Measurements from ENCODE around the gene CTDP1. TPM values are rescaled to one million over a fixed set of nuclear protein-coding genes. Genes with fewer than 3 reads are reported as not detected.

The CTDP1 gene
- polyA plus RNA-seq, 4 donors: 12.4 to 20.1 (median 16.1) TPM

DNA sequence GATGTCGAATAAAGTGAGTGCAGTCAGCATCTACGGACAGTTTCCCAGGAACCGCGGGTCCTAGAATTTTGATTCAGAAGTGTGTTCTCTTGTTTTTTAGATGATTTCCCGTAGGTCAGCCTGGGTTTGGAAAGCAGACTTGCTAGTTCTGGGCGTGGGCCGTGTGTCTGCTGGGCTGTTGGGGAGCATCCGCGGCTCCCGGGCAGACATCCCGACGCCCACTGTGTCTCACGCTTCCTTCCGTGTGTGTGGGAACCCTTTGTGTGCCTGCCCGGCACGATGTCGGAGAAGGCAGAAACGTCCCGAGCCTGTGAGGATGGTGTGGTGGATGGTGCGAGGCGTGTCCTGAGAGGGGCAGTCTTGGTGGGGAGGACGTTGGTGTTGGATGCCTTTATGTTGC lies 18.4 kb downstream of the CTDP1 start:
- DNase-seq (no peak), FAIRE-seq (no peak)
- H3K4me3 ChIP-seq (ENCODE audit: low read depth in 1 of 3, low read length in 3 of 3): no peak overlapping the region
- H3K36me3 ChIP-seq (ENCODE audit: control insufficient read depth in 3 of 3, insufficient read depth in 2 of 3, low read depth in 1 of 3, low read length in 3 of 3): peaks cover 15 to 49% (median 30%) of the 10 kb centered on the region in 3 donors
- peaks cover 0 to 10% of the 10 kb centered on the region in 2 donors for H3K9me3 ChIP-seq (ENCODE audit: control insufficient read depth in 2 of 2, insufficient read depth in 1 of 2, low read depth in 1 of 2, low read length in 1 of 2)
- H3K27ac ChIP-seq (ENCODE audit: low read depth in 1 of 3, low read length in 2 of 3): no peak overlapping the region
- H3K4me1 ChIP-seq (ENCODE audit: control insufficient read depth in 3 of 3, insufficient read depth in 2 of 3, low read depth in 1 of 3, low read length in 2 of 3): no peaks in the 10 kb centered on the region
- no peaks in the 10 kb centered on the region for H3K27me3 ChIP-seq (ENCODE audit: control insufficient read depth in 3 of 3, insufficient read depth in 3 of 3, low read length in 3 of 3)
- 94 to 97% (median 96%) methylated on average over 22 of the region's 22 CpGs for WGBS, 3 donors

GRCh38 chr18:79698668-79699335 lies 19.2 kb downstream of the CTDP1 start:
- DNase-seq (no peak), FAIRE-seq (no peak)
- Histone ChIP-seq H3K9me3 (ENCODE audit: control insufficient read depth in 2 of 2, insufficient read depth in 1 of 2, low read depth in 1 of 2, low read length in 1 of 2) (peaks cover 0 to 10% of the 10 kb centered on the region in 2 donors), H3K27ac (ENCODE audit: low read depth in 1 of 3, low read length in 2 of 3) (no peak overlapping the region), H3K27me3 (ENCODE audit: control insufficient read depth in 3 of 3, insufficient read depth in 3 of 3, low read length in 3 of 3) (no peaks in the 10 kb centered on the region), H3K4me1 (ENCODE audit: control insufficient read depth in 3 of 3, insufficient read depth in 2 of 3, low read depth in 1 of 3, low read length in 2 of 3) (no peaks in the 10 kb centered on the region), H3K4me3 (ENCODE audit: low read depth in 1 of 3, low read length in 3 of 3) (no peak overlapping the region), H3K36me3 (ENCODE audit: control insufficient read depth in 3 of 3, insufficient read depth in 2 of 3, low read depth in 1 of 3, low read length in 3 of 3) (peaks cover 15 to 49% (median 30%) of the 10 kb centered on the region in 3 donors)
- 93 to 95% (median 94%) methylated on average over 14 of the region's 14 CpGs for WGBS, 3 donors

- Histone ChIP-seq H3K9me3 (ENCODE audit: control insufficient read depth in 2 of 2, insufficient read depth in 1 of 2, low read depth in 1 of 2, low read length in 1 of 2) (peaks cover 0 to 10% of the 10 kb centered on the region in 2 donors), H3K36me3 (ENCODE audit: control insufficient read depth in 3 of 3, insufficient read depth in 2 of 3, low read depth in 1 of 3, low read length in 3 of 3) (peaks cover 15 to 57% (median 31%) of the 10 kb centered on the region in 3 donors), H3K4me1 (ENCODE audit: control insufficient read depth in 3 of 3, insufficient read depth in 2 of 3, low read depth in 1 of 3, low read length in 2 of 3) (no peaks in the 10 kb centered on the region), H3K4me3 (ENCODE audit: low read depth in 1 of 3, low read length in 3 of 3) (no peak overlapping the region), H3K27ac (ENCODE audit: low read depth in 1 of 3, low read length in 2 of 3) (no peak overlapping the region), H3K27me3 (ENCODE audit: control insufficient read depth in 3 of 3, insufficient read depth in 3 of 3, low read length in 3 of 3) (no peaks in the 10 kb centered on the region)
- DNase-seq: peak; percentile 36 to 62
- FAIRE-seq: no peak
- WGBS, 3 donors: 42 to 78% (median 55%) methylated on average over 8 of the region's 8 CpGs
Observed at GRCh38 chr18:79699653-79700052, 20.1 kb downstream of the CTDP1 start.

DNA sequence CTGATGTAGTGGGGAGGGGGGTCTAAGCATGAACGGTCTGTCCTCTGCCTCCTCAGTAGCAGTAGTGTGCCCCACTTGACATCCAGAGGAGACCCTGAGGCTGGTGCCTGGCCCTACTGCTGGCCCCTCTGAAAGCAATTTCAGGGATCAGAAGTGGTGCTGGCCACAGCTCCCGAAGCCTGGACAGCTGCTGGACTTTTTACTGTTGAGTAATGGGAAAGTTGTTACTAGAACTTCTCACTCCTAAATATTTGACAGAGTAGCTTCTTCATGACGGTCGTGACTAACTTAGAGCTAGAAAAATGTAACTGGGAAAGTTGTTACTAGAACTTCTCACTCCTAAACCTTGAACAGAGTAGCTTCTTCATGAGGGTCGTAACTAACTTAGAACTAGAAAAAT lies 23.3 kb downstream of the CTDP1 start:
- Histone ChIP-seq H3K36me3 (ENCODE audit: control insufficient read depth in 3 of 3, insufficient read depth in 2 of 3, low read depth in 1 of 3, low read length in 3 of 3) (peaks cover 24 to 56% (median 25%) of the 10 kb centered on the region in 3 donors), H3K27ac (ENCODE audit: low read depth in 1 of 3, low read length in 2 of 3) (no peak overlapping the region), H3K4me3 (ENCODE audit: low read depth in 1 of 3, low read length in 3 of 3) (no peak overlapping the region), H3K4me1 (ENCODE audit: control insufficient read depth in 3 of 3, insufficient read depth in 2 of 3, low read depth in 1 of 3, low read length in 2 of 3) (no peaks in the 10 kb centered on the region), H3K27me3 (ENCODE audit: control insufficient read depth in 3 of 3, insufficient read depth in 3 of 3, low read length in 3 of 3) (no peaks in the 10 kb centered on the region), H3K9me3 (ENCODE audit: control insufficient read depth in 2 of 2, insufficient read depth in 1 of 2, low read depth in 1 of 2, low read length in 1 of 2) (peaks cover 0 to 10% of the 10 kb centered on the region in 2 donors)
- 95 to 97% (median 96%) methylated on average over 5 of the region's 5 CpGs for WGBS, 3 donors
- FAIRE-seq: no peak
- DNase-seq: no peak

DNA sequence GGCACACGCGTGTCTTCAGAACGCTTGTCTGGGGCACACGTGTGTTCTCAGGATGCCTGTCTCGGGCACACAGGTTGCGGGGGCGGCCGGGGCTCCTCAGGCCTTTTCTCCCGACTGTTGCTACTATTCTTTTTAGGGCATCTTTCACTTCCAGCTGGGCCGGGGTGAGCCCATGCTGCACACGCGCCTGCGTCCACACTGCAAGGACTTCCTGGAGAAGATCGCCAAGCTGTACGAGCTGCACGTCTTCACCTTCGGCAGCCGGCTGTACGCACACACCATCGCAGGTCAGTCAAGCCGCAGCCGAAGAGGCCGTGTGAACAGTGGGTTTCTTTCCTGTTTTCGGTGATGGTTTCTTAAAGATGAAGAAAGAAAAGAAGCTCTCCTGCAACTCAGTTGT lies 25.0 kb downstream of the CTDP1 start:
- DNase-seq (no peak), FAIRE-seq (no peak)
- H3K36me3 ChIP-seq (ENCODE audit: control insufficient read depth in 3 of 3, insufficient read depth in 2 of 3, low read depth in 1 of 3, low read length in 3 of 3): peaks cover 19 to 47% (median 20%) of the 10 kb centered on the region in 3 donors

GRCh38 chr18:79705272-79705671 lies 25.7 kb downstream of the CTDP1 start:
- no peak overlapping the region for H3K27ac ChIP-seq (ENCODE audit: low read depth in 1 of 3, low read length in 2 of 3)
- H3K36me3 ChIP-seq (ENCODE audit: control insufficient read depth in 3 of 3, insufficient read depth in 2 of 3, low read depth in 1 of 3, low read length in 3 of 3): peaks cover 16 to 42% (median 20%) of the 10 kb centered on the region in 3 donors
- no peak overlapping the region for H3K4me3 ChIP-seq (ENCODE audit: low read depth in 1 of 3, low read length in 3 of 3)
- peaks cover 0 to 5% of the 10 kb centered on the region in 2 donors for H3K9me3 ChIP-seq (ENCODE audit: control insufficient read depth in 2 of 2, insufficient read depth in 1 of 2, low read depth in 1 of 2, low read length in 1 of 2)
- WGBS, 3 donors: 96 to 98% (median 97%) methylated on average over 28 of the region's 28 CpGs
- no peak for FAIRE-seq
- no peak for DNase-seq
- H3K4me1 ChIP-seq (ENCODE audit: control insufficient read depth in 3 of 3, insufficient read depth in 2 of 3, low read depth in 1 of 3, low read length in 2 of 3): no peaks in the 10 kb centered on the region
- H3K27me3 ChIP-seq (ENCODE audit: control insufficient read depth in 3 of 3, insufficient read depth in 3 of 3, low read length in 3 of 3): no peaks in the 10 kb centered on the region

More for the DNA sequence above, 25.0 kb downstream of the CTDP1 start:
- no peak overlapping the region for H3K4me3 ChIP-seq (ENCODE audit: low read depth in 1 of 3, low read length in 3 of 3)
- H3K4me1 ChIP-seq (ENCODE audit: control insufficient read depth in 3 of 3, insufficient read depth in 2 of 3, low read depth in 1 of 3, low read length in 2 of 3): no peaks in the 10 kb centered on the region
- no peaks in the 10 kb centered on the region for H3K27me3 ChIP-seq (ENCODE audit: control insufficient read depth in 3 of 3, insufficient read depth in 3 of 3, low read length in 3 of 3)
- no peak overlapping the region for H3K27ac ChIP-seq (ENCODE audit: low read depth in 1 of 3, low read length in 2 of 3)
- WGBS, 3 donors: 97 to 99% (median 98%) methylated on average over 24 of the region's 24 CpGs
- peaks cover 0 to 10% of the 10 kb centered on the region in 2 donors for H3K9me3 ChIP-seq (ENCODE audit: control insufficient read depth in 2 of 2, insufficient read depth in 1 of 2, low read depth in 1 of 2, low read length in 1 of 2)

- Histone ChIP-seq H3K27ac (ENCODE audit: low read depth in 1 of 3, low read length in 2 of 3) (no peak overlapping the region), H3K4me1 (ENCODE audit: control insufficient read depth in 3 of 3, insufficient read depth in 2 of 3, low read depth in 1 of 3, low read length in 2 of 3) (no peaks in the 10 kb centered on the region), H3K27me3 (ENCODE audit: control insufficient read depth in 3 of 3, insufficient read depth in 3 of 3, low read length in 3 of 3) (no peaks in the 10 kb centered on the region), H3K36me3 (ENCODE audit: control insufficient read depth in 3 of 3, insufficient read depth in 2 of 3, low read depth in 1 of 3, low read length in 3 of 3) (peaks cover 16 to 42% (median 20%) of the 10 kb centered on the region in 3 donors), H3K4me3 (ENCODE audit: low read depth in 1 of 3, low read length in 3 of 3) (no peak overlapping the region), H3K9me3 (ENCODE audit: control insufficient read depth in 2 of 2, insufficient read depth in 1 of 2, low read depth in 1 of 2, low read length in 1 of 2) (peaks cover 0 to 3% of the 10 kb centered on the region in 2 donors)
- DNase-seq (no peak), FAIRE-seq (no peak)
- 93 to 96% (median 94%) methylated on average over 14 of the region's 14 CpGs for WGBS, 3 donors
Observed at GRCh38 chr18:79706006-79706405, 26.4 kb downstream of the CTDP1 start.

DNA sequence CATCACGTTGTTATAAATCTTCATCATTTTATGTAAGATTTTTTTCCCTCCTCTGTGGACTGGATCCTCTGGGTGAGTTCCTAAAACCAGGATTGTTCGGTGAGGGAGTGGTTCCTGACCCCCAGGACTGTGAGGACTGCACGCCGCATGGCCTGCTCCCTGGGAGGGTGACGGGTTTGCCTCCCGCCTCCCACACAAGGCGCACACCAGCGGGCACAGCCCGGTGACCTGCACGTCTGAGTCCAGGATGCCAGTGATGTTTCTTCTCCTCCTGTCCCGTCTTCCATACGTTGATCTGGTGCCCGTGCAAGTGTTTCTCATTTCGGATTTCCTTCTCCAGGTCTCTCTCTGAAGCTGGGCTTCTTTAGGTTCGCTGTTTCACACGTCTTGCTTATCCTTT lies 27.1 kb downstream of the CTDP1 start:
- Histone ChIP-seq H3K27me3 (ENCODE audit: control insufficient read depth in 3 of 3, insufficient read depth in 3 of 3, low read length in 3 of 3) (no peaks in the 10 kb centered on the region), H3K27ac (ENCODE audit: low read depth in 1 of 3, low read length in 2 of 3) (no peak overlapping the region), H3K4me1 (ENCODE audit: control insufficient read depth in 3 of 3, insufficient read depth in 2 of 3, low read depth in 1 of 3, low read length in 2 of 3) (no peaks in the 10 kb centered on the region), H3K4me3 (ENCODE audit: low read depth in 1 of 3, low read length in 3 of 3) (no peak overlapping the region), H3K36me3 (ENCODE audit: control insufficient read depth in 3 of 3, insufficient read depth in 2 of 3, low read depth in 1 of 3, low read length in 3 of 3) (peaks cover 16 to 45% (median 20%) of the 10 kb centered on the region in 3 donors), H3K9me3 (ENCODE audit: control insufficient read depth in 2 of 2, insufficient read depth in 1 of 2, low read depth in 1 of 2, low read length in 1 of 2) (peaks cover 0 to 3% of the 10 kb centered on the region in 2 donors)
- no peak for DNase-seq
- 96 to 98% (median 97%) methylated on average over 16 of the region's 16 CpGs for whole genome bisulfite sequencing, 3 donors
- no peak for FAIRE-seq
